Endothelial cell of umbilical vein (primary cell): ENCODE data around the gene LRRC3C. TPM values are rescaled to one million over a fixed set of nuclear protein-coding genes. Genes with fewer than 3 reads are reported as not detected.

Experiments used
- BruUV-seq: library from RNA; stranded (reverse); fragments of 400-500 nt; replicated peaks from 2 replicates; lab custom pipeline; 2021; lab: Mats Ljungman, UMichigan
- CTCF ChIA-PET: fragments of 300-600, 350-600 bp; sonication (Branson Sonifier 250); formaldehyde crosslinking; loops from one replicate; lab custom pipeline; 2021; ENCODE audit warnings: antibody characterized with exemption, inconsistent platforms; lab: Charles Lee
- POLR2A ChIA-PET: fragments of 300-600, 350-600 bp; sonication (Branson Sonifier 250); formaldehyde crosslinking; loops from one replicate; lab custom pipeline; 2021; ENCODE audit warnings: antibody characterized with exemption, inconsistent platforms; lab: Charles Lee
- DNase-seq: peaks from one replicate; pipeline ENCODE4 v3.0.0-alpha.2; 2011; ENCODE audit warnings: low read depth, low spot score
- FAIRE-seq: peaks from 2 replicates; lab custom pipeline; 2011; peaks lifted over from hg19 to GRCh38; lab: Jason Lieb, UNC
- H2AFZ ChIP-seq: 2 replicates; pipeline ENCODE4 v1.6.0; 2012; ENCODE audit warnings: low read depth, low read length, control low read depth, inconsistent platforms
- H3K27ac ChIP-seq: 2 replicates; pipeline ENCODE4 v1.5.1; 2011; ENCODE audit warnings: low read depth, mild to moderate bottlenecking, control low read depth, low read length, moderate library complexity; ENCODE audit not compliant: insufficient read depth
- H3K27me3 ChIP-seq, 2 experiments: 2 replicates each; pipeline versions ENCODE4 v1.6.0 to v1.6.1; 2011; ENCODE audit warnings: low read length in 2 of 2, mixed read lengths in 1 of 2; ENCODE audit not compliant: control insufficient read depth in 2 of 2, insufficient read depth in 2 of 2
- H3K36me3 ChIP-seq, 2 experiments: 2 replicates in 1 of 2; 3 replicates in 1 of 2; pipeline ENCODE4 v1.5.1; 2011; ENCODE audit warnings: low read length in 2 of 2, mild to moderate bottlenecking in 1 of 2, moderate library complexity in 1 of 2; ENCODE audit not compliant: control insufficient read depth in 2 of 2, insufficient read depth in 2 of 2; ENCODE audit errors: extremely low read depth in 1 of 2
- H3K4me1 ChIP-seq: 3 replicates; pipeline ENCODE4 v1.5.1; 2011; ENCODE audit warnings: mild to moderate bottlenecking, low read length; ENCODE audit not compliant: control insufficient read depth, insufficient read depth; ENCODE audit errors: extremely low read depth
- H3K4me2 ChIP-seq: 2 replicates; pipeline ENCODE4 v1.6.1; 2011; ENCODE audit warnings: low read length, control low read depth, mixed read lengths; ENCODE audit not compliant: insufficient read depth
- H3K4me3 ChIP-seq, 3 experiments: fragments of 200-600 bp in 1 of 3; sonication (generic), shearing (Covaris generic) in 1 of 3; replicated peaks in 1 of 3; 2 replicates each; pipeline ENCODE4 v1.5.1; 2011 to 2016; ENCODE audit warnings: control low read depth in 3 of 3, low read length in 3 of 3, mild to moderate bottlenecking in 2 of 3, inconsistent platforms in 1 of 3, low read depth in 1 of 3, moderate library complexity in 1 of 3; ENCODE audit not compliant: insufficient read depth in 1 of 3
- H3K79me2 ChIP-seq: 2 replicates; pipeline ENCODE4 v1.6.0; 2012; ENCODE audit warnings: low read length, inconsistent platforms; ENCODE audit not compliant: control insufficient read depth, insufficient read depth
- H3K9ac ChIP-seq: replicated peaks from 2 replicates; pipeline ENCODE3; 2011; ENCODE audit warnings: low read length, control low read depth; ENCODE audit not compliant: insufficient read depth; ENCODE audit errors: extremely low read depth
- H3K9me1 ChIP-seq: replicated peaks from 3 replicates; pipeline ENCODE4 v1.6.0; 2011; ENCODE audit warnings: mild to moderate bottlenecking, low read length; ENCODE audit not compliant: control insufficient read depth, insufficient read depth; ENCODE audit errors: extremely low read depth
- H3K9me3 ChIP-seq: replicated peaks from 2 replicates; pipeline ENCODE4 v1.5.1; 2012; ENCODE audit warnings: low read length, inconsistent platforms; ENCODE audit not compliant: control insufficient read depth, insufficient read depth
- H4K20me1 ChIP-seq: replicated peaks from 2 replicates; pipeline ENCODE3; 2011; ENCODE audit warnings: mild to moderate bottlenecking, low read length; ENCODE audit not compliant: control insufficient read depth, insufficient read depth; ENCODE audit errors: extremely low read depth
- EZH2 ChIP-seq: IDR thresholded peaks from 2 replicates; pipeline ENCODE4 v1.6.1; 2012; ENCODE audit warnings: borderline replicate concordance, low read depth, mild to moderate bottlenecking, moderate library complexity, low read length, inconsistent platforms; ENCODE audit not compliant: severe bottlenecking
- FOS ChIP-seq: IDR thresholded peaks from 2 replicates; pipeline ENCODE4 v1.6.1; 2011; ENCODE audit warnings: mild to moderate bottlenecking, low read length, moderate library complexity, borderline replicate concordance; ENCODE audit not compliant: insufficient read depth
- GATA2 ChIP-seq: IDR thresholded peaks from 2 replicates; pipeline ENCODE4 v1.7.0; 2011; ENCODE audit warnings: low read depth, mild to moderate bottlenecking, moderate library complexity, mixed read lengths, low read length; ENCODE audit not compliant: insufficient read length, insufficient read depth
- JUN ChIP-seq: IDR thresholded peaks from 2 replicates; pipeline ENCODE4 v1.6.1; 2011; ENCODE audit warnings: borderline replicate concordance, low read depth; ENCODE audit not compliant: insufficient read length, insufficient read depth
- MYC ChIP-seq: IDR thresholded peaks from one replicate; pipeline ENCODE4 v1.6.1; 2011; ENCODE audit warnings: mild to moderate bottlenecking, low read depth, low read length
- POLR2A ChIP-seq: IDR thresholded peaks from 2 replicates; pipeline ENCODE4 v1.6.1; 2012; ENCODE audit warnings: low read depth, mild to moderate bottlenecking, control low read depth, low read length
- POLR2AphosphoS5 ChIP-seq: IDR thresholded peaks from 2 replicates; pipeline ENCODE4 v1.6.1; 2012; ENCODE audit warnings: low read depth, mild to moderate bottlenecking, control low read depth, low read length, moderate library complexity; ENCODE audit not compliant: insufficient read depth
- dilution Hi-C: fragments of 300-500 bp; cut with MboI; formaldehyde crosslinking; loops from one replicate; pipeline ENCODE4 v1.15.0; 2019; ENCODE audit warnings: low sequenced_read_pairs; ENCODE audit not compliant: extremely low pct_ligation_motif_present
- intact Hi-C: fragments of 100-400 bp; cut with micrococcal nuclease; formaldehyde crosslinking; loops from one replicate; pipeline ENCODE4 v1.10.0; 2022
- polyA plus RNA-seq, 4 experiments: library from polyadenylated mRNA; depleted of rRNA in 3 of 4; stranded (reverse) in 3 of 4; unstranded in 1 of 4; fragments of >200 nt; gene quantifications; 2 replicates each; pipeline versions ENCODE4 v1.2.1 to v1.2.3, GENCODE V29; 2011 to 2012; ENCODE audit warnings: missing spikeins in 1 of 4
- total RNA-seq: library from RNA; stranded (reverse); gene quantifications from 2 replicates; pipeline ENCODE4 v1.2.3, GENCODE V29; 2021
- TF ChIP-seq, protein P1 (sequence below), 2 donors: IDR thresholded peaks; 1 replicate in 1 of 2; 2 replicates in 1 of 2; pipeline ENCODE4 v1.5.1; 2011; ENCODE audit warnings: low read length in 2 of 2, mild to moderate bottlenecking in 2 of 2, moderate library complexity in 2 of 2, control low read depth in 1 of 2, inconsistent platforms in 1 of 2, low read depth in 1 of 2; ENCODE audit not compliant: insufficient read depth in 1 of 2; ENCODE audit errors: extremely low read depth in 1 of 2
- TF ChIP-seq, protein P2 (sequence below): IDR thresholded peaks from 2 replicates; pipeline ENCODE4 v1.6.1; 2011; ENCODE audit not compliant: insufficient read depth, insufficient read length

The LRRC3C gene
- total and polyA plus RNA-seq, 2 donors (not counting 3 experiments of a cell fraction or from before 2014, with no cell fraction given) = not detected

DNA sequence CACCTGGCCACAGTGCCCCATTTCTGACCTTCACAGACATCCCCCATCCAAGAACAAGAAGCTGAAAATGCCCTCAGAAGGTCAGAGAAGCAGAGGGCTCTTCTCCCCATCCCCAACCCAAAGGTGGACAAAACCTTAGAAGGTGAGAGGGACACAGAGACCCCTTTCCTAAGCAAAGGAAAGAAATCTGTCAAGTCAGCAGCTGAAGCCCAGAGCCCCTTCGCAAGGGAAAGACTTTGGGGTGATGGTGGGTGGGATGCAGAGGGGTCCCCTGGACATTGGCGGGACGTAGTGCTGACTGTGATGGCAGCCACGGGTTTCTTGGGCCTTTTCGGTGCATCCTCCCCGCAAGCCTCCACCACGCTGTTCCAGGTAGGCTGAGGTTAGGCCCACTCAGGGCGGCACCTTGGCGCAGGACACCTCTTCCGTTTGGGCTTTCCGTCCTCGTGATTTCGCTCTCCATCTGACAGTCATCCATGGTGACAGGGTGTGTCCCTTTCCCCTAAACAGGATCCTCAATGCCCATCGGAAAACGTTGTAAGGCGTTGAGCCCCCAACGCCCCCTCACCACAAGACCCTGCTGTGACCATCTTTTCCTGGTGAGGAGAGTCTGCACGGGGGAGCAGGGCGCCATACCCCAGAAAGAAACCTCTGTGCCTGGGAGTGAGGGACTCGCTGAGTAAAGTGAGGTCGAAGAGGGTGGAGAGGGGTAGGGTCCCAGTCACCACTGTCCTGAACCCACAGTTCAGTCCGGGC lies 24.6 kb downstream of the LRRC3C start:
- dilution Hi-C loops = no loop called here
- intact Hi-C loops = loop anchor here (1.0 to 10.0 kb wide), 2 partner anchors 23 to 327 kb away; partner anchors contain the start of gene PPP1R1B

More for the DNA sequence above, 24.6 kb downstream of the LRRC3C start:
- peaks cover 3% of the 10 kb centered on the region for H3K4me1 ChIP-seq
- no peaks in the 10 kb centered on the region for H4K20me1 ChIP-seq
- H3K9me1 ChIP-seq = no peaks in the 10 kb centered on the region
- no peaks in the 10 kb centered on the region for H3K79me2 ChIP-seq
- no peak for FAIRE-seq
- no peaks in the 10 kb centered on the region for H3K9me3 ChIP-seq
- H3K9ac ChIP-seq = no peak overlapping the region
- ChIA-PET CTCF (interaction anchor here (1.5 to 7.0 kb wide), 2 partner anchors 28 to 222 kb away, joined by 3 to 108 read pairs; partner anchors contain the start of genes MIEN1 and PSMD3), POLR2A (interaction anchor here (0.6 kb wide), 4 partner anchors 251 to 1500 kb away, joined by 3 to 5 read pairs (median 3); no protein-coding TSS in a partner anchor)
- H3K27me3 ChIP-seq = peaks cover 0 to 3% of the 10 kb centered on the region in 2 experiments
- no TSS peak for BruUV-seq
- no peaks in the 10 kb centered on the region for H3K36me3 ChIP-seq
- H2AFZ ChIP-seq = peak overlapping the region; percentile 97
- H3K4me3 ChIP-seq = peak overlapping the region in 2 of 3 experiments; percentile 20 to 23
- H3K4me2 ChIP-seq = peak overlapping the region; percentile 49
- H3K27ac ChIP-seq = no peak overlapping the region
- no peak for DNase-seq
- TF ChIP-seq GATA2 (no peak), JUN (no peak), POLR2AphosphoS5 (no peak), POLR2A (no peak), MYC (no peak), FOS (no peak), EZH2 (no peak)
- TF ChIP-seq, protein P1, sequence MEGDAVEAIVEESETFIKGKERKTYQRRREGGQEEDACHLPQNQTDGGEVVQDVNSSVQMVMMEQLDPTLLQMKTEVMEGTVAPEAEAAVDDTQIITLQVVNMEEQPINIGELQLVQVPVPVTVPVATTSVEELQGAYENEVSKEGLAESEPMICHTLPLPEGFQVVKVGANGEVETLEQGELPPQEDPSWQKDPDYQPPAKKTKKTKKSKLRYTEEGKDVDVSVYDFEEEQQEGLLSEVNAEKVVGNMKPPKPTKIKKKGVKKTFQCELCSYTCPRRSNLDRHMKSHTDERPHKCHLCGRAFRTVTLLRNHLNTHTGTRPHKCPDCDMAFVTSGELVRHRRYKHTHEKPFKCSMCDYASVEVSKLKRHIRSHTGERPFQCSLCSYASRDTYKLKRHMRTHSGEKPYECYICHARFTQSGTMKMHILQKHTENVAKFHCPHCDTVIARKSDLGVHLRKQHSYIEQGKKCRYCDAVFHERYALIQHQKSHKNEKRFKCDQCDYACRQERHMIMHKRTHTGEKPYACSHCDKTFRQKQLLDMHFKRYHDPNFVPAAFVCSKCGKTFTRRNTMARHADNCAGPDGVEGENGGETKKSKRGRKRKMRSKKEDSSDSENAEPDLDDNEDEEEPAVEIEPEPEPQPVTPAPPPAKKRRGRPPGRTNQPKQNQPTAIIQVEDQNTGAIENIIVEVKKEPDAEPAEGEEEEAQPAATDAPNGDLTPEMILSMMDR (IDR thresholded peaks at IDR 0.05; ENCODE audit: extremely low read depth in 1 of 2, insufficient read depth in 1 of 2, low read depth in 1 of 2, low read length in 2 of 2) = no peak
- TF ChIP-seq, protein P2, sequence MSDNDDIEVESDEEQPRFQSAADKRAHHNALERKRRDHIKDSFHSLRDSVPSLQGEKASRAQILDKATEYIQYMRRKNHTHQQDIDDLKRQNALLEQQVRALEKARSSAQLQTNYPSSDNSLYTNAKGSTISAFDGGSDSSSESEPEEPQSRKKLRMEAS = no peak
